ENCODE results near the gene NEUROD4.

GRCh38 chr12:55036326-55037115, 16.7 kb downstream of the NEUROD4 start:
- TF ChIP-seq, protein P1, sequence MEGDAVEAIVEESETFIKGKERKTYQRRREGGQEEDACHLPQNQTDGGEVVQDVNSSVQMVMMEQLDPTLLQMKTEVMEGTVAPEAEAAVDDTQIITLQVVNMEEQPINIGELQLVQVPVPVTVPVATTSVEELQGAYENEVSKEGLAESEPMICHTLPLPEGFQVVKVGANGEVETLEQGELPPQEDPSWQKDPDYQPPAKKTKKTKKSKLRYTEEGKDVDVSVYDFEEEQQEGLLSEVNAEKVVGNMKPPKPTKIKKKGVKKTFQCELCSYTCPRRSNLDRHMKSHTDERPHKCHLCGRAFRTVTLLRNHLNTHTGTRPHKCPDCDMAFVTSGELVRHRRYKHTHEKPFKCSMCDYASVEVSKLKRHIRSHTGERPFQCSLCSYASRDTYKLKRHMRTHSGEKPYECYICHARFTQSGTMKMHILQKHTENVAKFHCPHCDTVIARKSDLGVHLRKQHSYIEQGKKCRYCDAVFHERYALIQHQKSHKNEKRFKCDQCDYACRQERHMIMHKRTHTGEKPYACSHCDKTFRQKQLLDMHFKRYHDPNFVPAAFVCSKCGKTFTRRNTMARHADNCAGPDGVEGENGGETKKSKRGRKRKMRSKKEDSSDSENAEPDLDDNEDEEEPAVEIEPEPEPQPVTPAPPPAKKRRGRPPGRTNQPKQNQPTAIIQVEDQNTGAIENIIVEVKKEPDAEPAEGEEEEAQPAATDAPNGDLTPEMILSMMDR (IDR thresholded peaks at IDR 0.05) = no peak
- TF ChIP-seq POLR2A (IDR thresholded peaks at IDR 0.05) = no peak
